Neural cell (in vitro differentiated cells): Measurements from ENCODE around the gene RPE65. TPM values are rescaled to one million over a fixed set of nuclear protein-coding genes. Genes with fewer than 3 reads are reported as not detected.

Source experiments
- H2AFZ ChIP-seq: fragments of 200-600, 300-800 bp; sonication (generic), shearing (Covaris generic); 2 replicates; pipeline ENCODE4 v1.6.0; 2014; ENCODE audit warnings: low read depth, mild to moderate bottlenecking, antibody characterized with exemption, low read length, moderate library complexity
- H3F3A ChIP-seq: fragments of 200-600 bp; shearing (Covaris generic); 2 replicates; pipeline ENCODE4 v1.6.1; 2016; ENCODE audit warnings: mild to moderate bottlenecking, moderate library complexity, mixed read lengths, antibody characterized with exemption, low read length; ENCODE audit not compliant: insufficient read depth, poor library complexity, severe bottlenecking
- H3K27ac ChIP-seq: fragments of 200-600, 300-800 bp; sonication (generic), shearing (Covaris generic); 2 replicates; pipeline ENCODE4 v1.5.1; 2014; ENCODE audit warnings: mild to moderate bottlenecking, low read length, moderate library complexity
- H3K27me3 ChIP-seq: fragments of 300-800, 200-600 bp; sonication (generic), shearing (Covaris generic); 2 replicates; pipeline ENCODE4 v1.6.0; 2014; ENCODE audit warnings: mild to moderate bottlenecking, low read depth, low read length, moderate library complexity; ENCODE audit not compliant: insufficient read depth
- H3K36me3 ChIP-seq: fragments of 300-800, 200-600 bp; sonication (generic), shearing (Covaris generic); 2 replicates; pipeline ENCODE4 v1.5.1; 2014; ENCODE audit warnings: mild to moderate bottlenecking, antibody characterized with exemption, low read length, moderate library complexity; ENCODE audit not compliant: insufficient read depth
- H3K4me2 ChIP-seq: fragments of 300-800, 200-600 bp; sonication (generic), shearing (Covaris generic); 2 replicates; pipeline ENCODE4 v1.6.0; 2014; ENCODE audit warnings: mild to moderate bottlenecking, low read length
- H3K4me3 ChIP-seq: fragments of 300-800, 200-600 bp; sonication (generic), shearing (Covaris generic); 2 replicates; pipeline ENCODE4 v1.5.1; 2014; ENCODE audit warnings: mild to moderate bottlenecking, low read length, moderate library complexity
- H3K79me2 ChIP-seq: fragments of 200-600 bp; shearing (Covaris generic); replicated peaks from 2 replicates; pipeline ENCODE4 v1.6.0; 2014; ENCODE audit warnings: mild to moderate bottlenecking, low read length, moderate library complexity; ENCODE audit not compliant: insufficient read depth
- H3K9ac ChIP-seq: fragments of 300-800, 200-600 bp; sonication (generic), shearing (Covaris generic); 2 replicates; pipeline ENCODE4 v1.6.1; 2016; ENCODE audit warnings: mild to moderate bottlenecking, low read length, mixed read lengths
- H3K9me2 ChIP-seq: fragments of 200-600 bp; shearing (Covaris generic); 2 replicates; pipeline ENCODE4 v1.6.1; 2016; ENCODE audit warnings: mild to moderate bottlenecking, low read length, mixed read lengths; ENCODE audit not compliant: insufficient read depth
- H3K9me3 ChIP-seq: fragments of 200-600, 300-800 bp; sonication (generic), shearing (Covaris generic); 2 replicates; pipeline ENCODE4 v1.6.1; 2016; ENCODE audit warnings: mild to moderate bottlenecking, mixed run types, low read length, moderate library complexity, mixed read lengths
- H4K20me1 ChIP-seq: fragments of 200-600 bp; shearing (Covaris generic); 2 replicates; pipeline ENCODE4 v1.6.1; 2016; ENCODE audit warnings: mild to moderate bottlenecking, mixed run types; ENCODE audit not compliant: insufficient read depth
- CTCF ChIP-seq: fragments of 450-650 bp; IDR thresholded peaks from 2 replicates; pipeline ENCODE4 v1.5.1; 2014; ENCODE audit warnings: antibody characterized with exemption, mild to moderate bottlenecking, moderate library complexity; ENCODE audit not compliant: poor library complexity, severe bottlenecking
- EP300 ChIP-seq: fragments of 450-650 bp; conservative IDR thresholded peaks from 2 replicates; pipeline ENCODE4 v1.6.1; 2014; ENCODE audit warnings: antibody characterized with exemption, mild to moderate bottlenecking, moderate library complexity; ENCODE audit not compliant: poor library complexity, severe bottlenecking
- EZH2 ChIP-seq: fragments of 200-600, 300-800 bp; shearing (Covaris generic), sonication (generic); IDR thresholded peaks from 2 replicates; pipeline ENCODE4 v1.6.1; 2014; ENCODE audit warnings: antibody characterized with exemption, low read length, borderline replicate concordance, mild to moderate bottlenecking; ENCODE audit not compliant: insufficient read depth, poor library complexity, severe bottlenecking
- MXI1 ChIP-seq: fragments of 450-650 bp; conservative IDR thresholded peaks from 2 replicates; pipeline ENCODE4 v1.6.1; 2014; ENCODE audit warnings: antibody characterized with exemption, mild to moderate bottlenecking; ENCODE audit not compliant: poor library complexity, severe bottlenecking
- POLR2AphosphoS5 ChIP-seq: IDR thresholded peaks from 2 replicates; pipeline ENCODE4 v1.6.1; 2012
- RAD21 ChIP-seq: fragments of 450-650 bp; conservative IDR thresholded peaks from 2 replicates; pipeline ENCODE4 v1.6.1; 2014; ENCODE audit warnings: antibody characterized with exemption, mild to moderate bottlenecking, moderate library complexity
- REST ChIP-seq: IDR thresholded peaks from 2 replicates; pipeline ENCODE4 v1.6.1; 2012; ENCODE audit warnings: borderline replicate concordance
- SMC3 ChIP-seq: fragments of 450-650 bp; conservative IDR thresholded peaks from 2 replicates; pipeline ENCODE4 v1.6.1; 2014; ENCODE audit warnings: antibody characterized with exemption, mild to moderate bottlenecking, moderate library complexity; ENCODE audit not compliant: poor library complexity
- TAF1 ChIP-seq: IDR thresholded peaks from 2 replicates; pipeline ENCODE4 v1.6.1; 2012; ENCODE audit warnings: low read depth
- polyA plus RNA-seq: library from polyadenylated mRNA; depleted of rRNA; stranded (reverse); fragments of >200 nt; gene quantifications from 2 replicates; pipeline ENCODE4 v1.2.3, GENCODE V29; 2014

RPE65 gene
- polyA plus RNA-seq, 1 donor from 2014 or later, result not detected

GRCh38 chr1:68460935-68461334 is 11.2 kb upstream of the RPE65 start:
- H2AFZ ChIP-seq, result no peak overlapping the region
- H3K27ac ChIP-seq, result no peak overlapping the region
- H3K9me3 ChIP-seq, result no peaks in the 10 kb centered on the region
- TF ChIP-seq CTCF (no peak), POLR2AphosphoS5 (no peak), REST (no peak), EZH2 (no peak), RAD21 (no peak), SMC3 (no peak), TAF1 (no peak), MXI1 (no peak), EP300 (no peak)
- no peak overlapping the region for H3K9ac ChIP-seq
- no peaks in the 10 kb centered on the region for H3K36me3 ChIP-seq
- no peak overlapping the region for H3K4me3 ChIP-seq
- no peaks in the 10 kb centered on the region for H3K79me2 ChIP-seq
- H4K20me1 ChIP-seq, result no peaks in the 10 kb centered on the region
- H3F3A ChIP-seq, result no peaks in the 10 kb centered on the region
- no peak overlapping the region for H3K4me2 ChIP-seq
- no peaks in the 10 kb centered on the region for H3K27me3 ChIP-seq
- no peaks in the 10 kb centered on the region for H3K9me2 ChIP-seq

DNA sequence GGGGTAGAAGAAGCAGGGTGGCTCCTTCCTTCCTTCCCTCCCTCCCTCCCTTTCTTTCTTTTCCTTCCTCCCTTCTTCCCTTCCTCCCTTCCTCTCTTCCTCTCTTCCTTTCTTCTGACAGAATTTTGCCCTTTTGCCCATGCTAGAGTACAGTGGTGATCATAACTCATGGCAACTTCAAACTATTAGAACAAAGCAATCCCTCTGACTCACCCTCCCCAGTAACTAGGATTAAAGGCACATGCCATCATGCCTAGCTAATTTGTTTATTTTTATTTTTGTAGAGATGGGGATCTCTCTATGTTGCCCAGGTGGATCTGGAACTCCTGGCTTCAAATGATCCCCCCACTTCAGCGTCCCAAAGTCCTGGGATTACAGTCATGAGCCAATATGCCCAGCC is 10.0 kb upstream of the RPE65 start:
- Histone ChIP-seq H3K36me3 (no peaks in the 10 kb centered on the region), H3K9ac (no peak overlapping the region), H3K9me3 (no peaks in the 10 kb centered on the region), H3F3A (no peaks in the 10 kb centered on the region), H3K4me3 (no peak overlapping the region), H3K79me2 (no peaks in the 10 kb centered on the region), H3K27me3 (no peaks in the 10 kb centered on the region), H4K20me1 (no peaks in the 10 kb centered on the region), H3K9me2 (no peaks in the 10 kb centered on the region), H3K27ac (no peak overlapping the region), H2AFZ (no peak overlapping the region), H3K4me2 (no peak overlapping the region)
- TF ChIP-seq CTCF (no peak), RAD21 (no peak), EP300 (no peak), TAF1 (no peak), MXI1 (no peak), EZH2 (no peak), SMC3 (no peak), POLR2AphosphoS5 (no peak), REST (no peak)
